ENCODE results near the gene PTGER4. TPM values are rescaled to one million over a fixed set of nuclear protein-coding genes. Genes with fewer than 3 reads are reported as not detected.
"Not testable (repeated sequence)": the region's sequence is repeated elsewhere in the genome, so short reads cannot be mapped to it uniquely, and the experiment has no call there.

Gene PTGER4
- total RNA-seq, 3 donors from 2014 or later (not counting 1 experiment from before 2014, with no cell fraction given): 112 to 126 (median 117) TPM

- WGBS (ENCODE audit: insufficient coverage): 45% methylated on average over 2 of the region's 2 CpGs
- Mint-ChIP-seq H3K36me3 (no peaks in the 10 kb centered on the region), H3K27me3 (ENCODE audit: low read depth in 2 of 2) (no peaks in the 10 kb centered on the region), H3K27ac (no peak overlapping the region), H3K4me1 (peaks cover 38 to 39% of the 10 kb centered on the region in 2 donors), H3K4me3 (peak overlapping the region; percentile 14), H3K9me3 (no peaks in the 10 kb centered on the region)
- ATAC-seq: no peak
- TF ChIP-seq CTCF (IDR thresholded peaks at IDR 0.05): no peak
- H3K4me3 ChIP-seq (ENCODE audit: low read length): no peak overlapping the region
- DNase-seq: peak in 1 of 2 donors; percentile 36
- no peaks in the 10 kb centered on the region for H3K9me3 ChIP-seq (ENCODE audit: control insufficient read depth, insufficient read depth, low read length)
- no peak overlapping the region for H3K27ac ChIP-seq (ENCODE audit: low read length)
- H3K27me3 ChIP-seq (ENCODE audit: control insufficient read depth, insufficient read depth, low read length): no peaks in the 10 kb centered on the region
- intact Hi-C loops (cut with micrococcal nuclease): no loop called here
- no peaks in the 10 kb centered on the region for H3K36me3 ChIP-seq (ENCODE audit: control insufficient read depth, insufficient read depth, low read length)
- peaks cover 20% of the 10 kb centered on the region for H3K4me1 ChIP-seq (ENCODE audit: control insufficient read depth, insufficient read depth, low read length)
Measured at GRCh38 chr5:40655138-40655537, 24.6 kb upstream of the PTGER4 start.

GRCh38 chr5:40656091-40656490, 23.6 kb upstream of the PTGER4 start:
- ATAC-seq; DNase-seq; H3K36me3 Mint-ChIP-seq; H3K9me3 ChIP-seq (ENCODE audit: control insufficient read depth, insufficient read depth, low read length); H3K27me3 Mint-ChIP-seq (ENCODE audit: low read depth in 2 of 2); H3K27ac Mint-ChIP-seq; H3K9me3 Mint-ChIP-seq; H3K4me3 ChIP-seq (ENCODE audit: low read length); H3K27me3 ChIP-seq (ENCODE audit: control insufficient read depth, insufficient read depth, low read length); H3K4me3 Mint-ChIP-seq; intact Hi-C loops (cut with micrococcal nuclease); H3K36me3 ChIP-seq (ENCODE audit: control insufficient read depth, insufficient read depth, low read length); H3K27ac ChIP-seq (ENCODE audit: low read length): not testable (repeated sequence)
- H3K4me1 Mint-ChIP-seq: peaks cover 33% of the 10 kb centered on the region in 2 donors
- H3K4me1 ChIP-seq (ENCODE audit: control insufficient read depth, insufficient read depth, low read length): peaks cover 20% of the 10 kb centered on the region

GRCh38 chr5:40656766-40657165, 22.9 kb upstream of the PTGER4 start:
- no peak overlapping the region for H3K27ac Mint-ChIP-seq

GRCh38 chr5:40660751-40661150, 19.0 kb upstream of the PTGER4 start:
- Histone ChIP-seq H3K36me3 (ENCODE audit: control insufficient read depth, insufficient read depth, low read length) (no peaks in the 10 kb centered on the region), H3K4me3 (ENCODE audit: low read length) (no peak overlapping the region), H3K9me3 (ENCODE audit: control insufficient read depth, insufficient read depth, low read length) (no peaks in the 10 kb centered on the region), H3K4me1 (ENCODE audit: control insufficient read depth, insufficient read depth, low read length) (no peaks in the 10 kb centered on the region), H3K27ac (ENCODE audit: low read length) (no peak overlapping the region), H3K27me3 (ENCODE audit: control insufficient read depth, insufficient read depth, low read length) (no peaks in the 10 kb centered on the region)
- no peak for TF ChIP-seq CTCF (IDR thresholded peaks at IDR 0.05)
- Mint-ChIP-seq H3K27ac (no peak overlapping the region), H3K4me1 (no peaks in the 10 kb centered on the region), H3K9me3 (no peaks in the 10 kb centered on the region), H3K4me3 (no peak overlapping the region), H3K36me3 (no peaks in the 10 kb centered on the region), H3K27me3 (ENCODE audit: low read depth in 2 of 2) (no peaks in the 10 kb centered on the region)
- intact Hi-C loops (cut with micrococcal nuclease): no loop called here
- 96% methylated on average over 2 of the region's 2 CpGs for WGBS (ENCODE audit: insufficient coverage)
- DNase-seq: no peak
- ATAC-seq: no peak

More at GRCh38 chr5:40656766-40657165, 22.9 kb upstream of the PTGER4 start:
- TF ChIP-seq CTCF (IDR thresholded peaks at IDR 0.05): no peak
- H3K4me3 Mint-ChIP-seq: no peak overlapping the region
- Histone ChIP-seq H3K27me3 (ENCODE audit: control insufficient read depth, insufficient read depth, low read length) (no peaks in the 10 kb centered on the region), H3K4me1 (ENCODE audit: control insufficient read depth, insufficient read depth, low read length) (peaks cover 20% of the 10 kb centered on the region), H3K27ac (ENCODE audit: low read length) (no peak overlapping the region), H3K4me3 (ENCODE audit: low read length) (no peak overlapping the region), H3K36me3 (ENCODE audit: control insufficient read depth, insufficient read depth, low read length) (no peaks in the 10 kb centered on the region), H3K9me3 (ENCODE audit: control insufficient read depth, insufficient read depth, low read length) (no peaks in the 10 kb centered on the region)
- no peaks in the 10 kb centered on the region for H3K27me3 Mint-ChIP-seq (ENCODE audit: low read depth in 2 of 2)
- DNase-seq: no peak
- intact Hi-C loops (cut with micrococcal nuclease): no loop called here
- no peaks in the 10 kb centered on the region for H3K9me3 Mint-ChIP-seq
- H3K4me1 Mint-ChIP-seq: peaks cover 33% of the 10 kb centered on the region in 2 donors
- no peaks in the 10 kb centered on the region for H3K36me3 Mint-ChIP-seq
- no peak for ATAC-seq

All from natural killer cell (primary cell).